ENCODE measurements around the gene ZNF697. TPM values are rescaled to one million over a fixed set of nuclear protein-coding genes. Genes with fewer than 3 reads are reported as not detected.
"Not testable (repeated sequence)": the region's sequence is repeated elsewhere in the genome, so short reads cannot be mapped to it uniquely, and the experiment has no call there.

Gene ZNF697
- total RNA-seq, 3 donors from 2014 or later, result 0.32 to 0.73 (median 0.49) TPM

GRCh38 chr1:119593805-119594204 lies 54.3 kb downstream of the ZNF697 start:
- Mint-ChIP-seq H3K9me3 (no peaks in the 10 kb centered on the region), H3K27me3 (ENCODE audit: low read depth) (peaks cover 3% of the 10 kb centered on the region), H3K36me3 (ENCODE audit: insufficient read depth) (no peaks in the 10 kb centered on the region), H3K4me1 (ENCODE audit: low read depth) (no peaks in the 10 kb centered on the region), H3K4me3 (no peak overlapping the region)
- DNase-seq (no peak), ATAC-seq (no peak)

- Mint-ChIP-seq H3K36me3 (ENCODE audit: insufficient read depth) (no peaks in the 10 kb centered on the region), H3K9me3 (no peaks in the 10 kb centered on the region), H3K27me3 (ENCODE audit: low read depth) (peaks cover 5% of the 10 kb centered on the region), H3K4me1 (ENCODE audit: low read depth) (no peaks in the 10 kb centered on the region), H3K4me3 (no peak overlapping the region)
- DNase-seq (no peak), ATAC-seq (no peak)
These were observed 57.7 kb downstream of the ZNF697 start for GRCh38 chr1:119590393-119590792.

- no peaks in the 10 kb centered on the region for H3K4me1 Mint-ChIP-seq (ENCODE audit: low read depth)
- no peaks in the 10 kb centered on the region for H3K9me3 Mint-ChIP-seq
- H3K4me3 Mint-ChIP-seq, result no peak overlapping the region
- H3K36me3 Mint-ChIP-seq (ENCODE audit: insufficient read depth), result no peaks in the 10 kb centered on the region
- H3K27me3 Mint-ChIP-seq (ENCODE audit: low read depth), result peaks cover 3% of the 10 kb centered on the region
- DNase-seq, result no peak
- no peak for ATAC-seq
These were observed 59.4 kb downstream of the ZNF697 start for GRCh38 chr1:119588621-119589020.

- Mint-ChIP-seq H3K9me3 (no peaks in the 10 kb centered on the region), H3K27me3 (ENCODE audit: low read depth) (peaks cover 3% of the 10 kb centered on the region), H3K36me3 (ENCODE audit: insufficient read depth) (no peaks in the 10 kb centered on the region), H3K4me1 (ENCODE audit: low read depth) (no peaks in the 10 kb centered on the region), H3K4me3 (no peak overlapping the region)
- no peak for DNase-seq
- ATAC-seq, result no peak
These were observed 60.7 kb downstream of the ZNF697 start for GRCh38 chr1:119587341-119587740.

GRCh38 chr1:119585801-119586200 lies 62.3 kb downstream of the ZNF697 start:
- not testable (repeated sequence) for ATAC-seq; H3K9me3 Mint-ChIP-seq; H3K27me3 Mint-ChIP-seq (ENCODE audit: low read depth); DNase-seq; H3K4me1 Mint-ChIP-seq (ENCODE audit: low read depth); H3K36me3 Mint-ChIP-seq (ENCODE audit: insufficient read depth); H3K4me3 Mint-ChIP-seq

- no peaks in the 10 kb centered on the region for H3K9me3 Mint-ChIP-seq
- no peaks in the 10 kb centered on the region for H3K27me3 Mint-ChIP-seq (ENCODE audit: low read depth)
- no peak overlapping the region for H3K4me3 Mint-ChIP-seq
- DNase-seq (no peak), ATAC-seq (no peak)
- no peaks in the 10 kb centered on the region for H3K36me3 Mint-ChIP-seq (ENCODE audit: insufficient read depth)
- H3K4me1 Mint-ChIP-seq (ENCODE audit: low read depth), result no peaks in the 10 kb centered on the region
These were observed 65.3 kb downstream of the ZNF697 start for GRCh38 chr1:119582801-119583200.

GRCh38 chr1:119581076-119581475 lies 67.0 kb downstream of the ZNF697 start:
- ATAC-seq; H3K4me3 Mint-ChIP-seq; H3K9me3 Mint-ChIP-seq; H3K36me3 Mint-ChIP-seq (ENCODE audit: insufficient read depth); H3K4me1 Mint-ChIP-seq (ENCODE audit: low read depth); H3K27me3 Mint-ChIP-seq (ENCODE audit: low read depth); DNase-seq: not testable (repeated sequence)

- Mint-ChIP-seq H3K27me3 (ENCODE audit: low read depth) (peaks cover 7% of the 10 kb centered on the region), H3K36me3 (ENCODE audit: insufficient read depth) (no peaks in the 10 kb centered on the region)
These were observed 74.2 kb downstream of the ZNF697 start for GRCh38 chr1:119573886-119574285.

GRCh38 chr1:119569930-119570622 lies 78.0 kb downstream of the ZNF697 start:
- DNase-seq; H3K4me3 Mint-ChIP-seq; H3K36me3 Mint-ChIP-seq (ENCODE audit: insufficient read depth); ATAC-seq; H3K27me3 Mint-ChIP-seq (ENCODE audit: low read depth); H3K4me1 Mint-ChIP-seq (ENCODE audit: low read depth); H3K9me3 Mint-ChIP-seq: not testable (repeated sequence)

More at GRCh38 chr1:119573886-119574285, 74.2 kb downstream of the ZNF697 start:
- Mint-ChIP-seq H3K4me3 (no peak overlapping the region), H3K9me3 (no peaks in the 10 kb centered on the region), H3K4me1 (ENCODE audit: low read depth) (no peaks in the 10 kb centered on the region)
- DNase-seq (no peak), ATAC-seq (no peak)

Other genes starting within 250 kb of the ZNF697 start
- under 1 TPM; 0.41 to 0.98 (median 0.48) TPM for gene HSD3B2, start 233.1 kb downstream of the ZNF697 start, total RNA-seq
- gene HSD3B1, start 141.1 kb downstream of the ZNF697 start, total RNA-seq, result not detected
- 10 to 100 TPM; 65.5 to 77.4 (median 65.5) TPM for gene PHGDH, start 63.7 kb upstream of the ZNF697 start, total RNA-seq
- gene HMGCS2, start 120.6 kb upstream of the ZNF697 start, total RNA-seq, result under 1 TPM in 2 of 3 donors, not detected in 1; 0.24 to 0.25 TPM
- gene REG4, start 163.2 kb upstream of the ZNF697 start, total RNA-seq, result 1 to 10 TPM in 2 of 3 donors, under 1 TPM in 1; 0.49 to 2.3 (median 1.2) TPM
- not detected for gene ADAM30, start 248.2 kb upstream of the ZNF697 start, total RNA-seq

All from activated T-cell treated with anti-CD3 and anti-CD28 coated beads, Interleukin-2, amount 50 U/mL, for 4 hours (primary cell).